B cell (primary cell): ENCODE results near the gene MTHFSD. TPM values are rescaled to one million over a fixed set of nuclear protein-coding genes. Genes with fewer than 3 reads are reported as not detected.

ENCODE experiments used
- ATAC-seq: fragments of 200-7000 bp; cut with Tn5 transposase; one replicate; pipeline ENCODE4 v1.10.0; 2021; ENCODE audit warnings: low read depth, mild to moderate bottlenecking, moderate number of reproducible peaks, moderate library complexity
- CTCF ChIA-PET: fragments of 350-600 bp; sonication (Branson Sonifier 250); formaldehyde crosslinking; loops from one replicate; lab custom pipeline; 2021; ENCODE audit warnings: antibody characterized with exemption, inconsistent platforms; lab: Charles Lee
- POLR2A ChIA-PET: fragments of 350-600 bp; sonication (Branson Sonifier 250); formaldehyde crosslinking; loops from one replicate; lab custom pipeline; 2021; ENCODE audit warnings: antibody characterized with exemption; lab: Charles Lee
- DNase-seq: peaks from one replicate; pipeline ENCODE4 v3.0.0; 2013
- H2AFZ ChIP-seq: 2 replicates; pipeline ENCODE4 v1.6.1; 2012; ENCODE audit warnings: mild to moderate bottlenecking, low read depth, low read length; ENCODE audit not compliant: insufficient read depth, poor library complexity, severe bottlenecking
- H3K27ac ChIP-seq, 2 donors: 1 replicate in 1 of 2; 2 replicates in 1 of 2; pipeline ENCODE4 v1.5.1; 2012 to 2013; ENCODE audit warnings: low read length in 2 of 2, mild to moderate bottlenecking in 2 of 2, moderate library complexity in 1 of 2
- H3K27me3 ChIP-seq, 4 experiments: fragments of 200-600 bp in 1 of 4; sonication (generic) in 1 of 4; replicated peaks in 1 of 4; 1 replicate in 2 of 4; 2 replicates in 2 of 4; pipeline versions ENCODE4 v1.6.1 to v1.7.0; 2013 to 2016; ENCODE audit warnings: low read length in 3 of 4, mild to moderate bottlenecking in 2 of 4, mixed read lengths in 1 of 4, moderate library complexity in 1 of 4; ENCODE audit not compliant: insufficient read depth in 4 of 4, control insufficient read depth in 3 of 4; ENCODE audit errors: control extremely low read depth in 1 of 4
- H3K36me3 ChIP-seq, 2 experiments: replicated peaks in 1 of 2; 1 replicate in 1 of 2; 2 replicates in 1 of 2; pipeline versions ENCODE4 v1.6.1 to v1.7.1; 2013; ENCODE audit warnings: low read length in 1 of 2; ENCODE audit not compliant: insufficient read depth in 2 of 2, control insufficient read depth in 1 of 2; ENCODE audit errors: control extremely low read depth in 1 of 2, extremely low read depth in 1 of 2
- H3K4me1 ChIP-seq, 2 donors: fragments of 200-600 bp in 1 of 2; sonication (generic) in 1 of 2; 1 replicate in 1 of 2; 2 replicates in 1 of 2; pipeline versions ENCODE4 v1.5.1 to v1.6.1; 2013 to 2017; ENCODE audit warnings: low read length in 2 of 2; ENCODE audit not compliant: control insufficient read depth in 2 of 2, insufficient read depth in 2 of 2
- H3K4me2 ChIP-seq: replicated peaks from 2 replicates; pipeline ENCODE3; 2012; ENCODE audit warnings: mild to moderate bottlenecking, low read depth, low read length; ENCODE audit not compliant: poor library complexity, severe bottlenecking
- H3K4me3 ChIP-seq, 5 experiments: fragments of 200-600 bp in 1 of 5; sonication (generic) in 1 of 5; 1 replicate in 3 of 5; 2 replicates in 2 of 5; pipeline versions ENCODE4 v1.5.1 to v1.7.0; 2011 to 2016; ENCODE audit warnings: low read length in 4 of 5, mild to moderate bottlenecking in 4 of 5, low read depth in 2 of 5, control low read depth in 1 of 5, moderate library complexity in 1 of 5; ENCODE audit not compliant: insufficient read depth in 1 of 5; ENCODE audit errors: control extremely low read depth in 1 of 5, extremely low read depth in 1 of 5
- H3K79me2 ChIP-seq: fragments of 200-600 bp; sonication (generic); one replicate; pipeline ENCODE4 v1.6.0; 2016; ENCODE audit warnings: low read length; ENCODE audit not compliant: control insufficient read depth, insufficient read depth
- H3K9ac ChIP-seq: fragments of 200-600 bp; sonication (generic); 2 replicates; pipeline ENCODE4 v1.6.1; 2017; ENCODE audit warnings: mild to moderate bottlenecking, low read length, moderate library complexity
- H3K9me3 ChIP-seq, 3 donors: one replicate each; pipeline versions ENCODE4 v1.6.1 to v1.7.1; 2013; ENCODE audit warnings: low read length in 2 of 3; ENCODE audit not compliant: control insufficient read depth in 2 of 3, insufficient read depth in 1 of 3; ENCODE audit errors: control extremely low read depth in 1 of 3
- H4K20me1 ChIP-seq: 2 replicates; pipeline ENCODE4 v1.6.0; 2012; ENCODE audit warnings: mild to moderate bottlenecking, low read length; ENCODE audit not compliant: insufficient read depth, control insufficient read depth, poor library complexity, severe bottlenecking
- H3K27ac Mint-ChIP-seq: one replicate; pipeline ENCODE4 v1.8.0; 2021; ENCODE audit warnings: mixed read lengths
- H3K27me3 Mint-ChIP-seq: one replicate; pipeline ENCODE4 v1.8.0; 2021; ENCODE audit warnings: mixed read lengths
- H3K4me1 Mint-ChIP-seq: one replicate; pipeline ENCODE4 v1.8.0; 2021; ENCODE audit warnings: mixed read lengths
- H3K4me3 Mint-ChIP-seq: one replicate; pipeline ENCODE4 v1.8.0; 2021; ENCODE audit warnings: mixed read lengths
- H3K9me3 Mint-ChIP-seq: one replicate; pipeline ENCODE4 v1.8.0; 2022; ENCODE audit warnings: mixed read lengths; ENCODE audit not compliant: insufficient read depth
- EZH2 ChIP-seq: IDR thresholded peaks from 2 replicates; pipeline ENCODE4 v1.6.1; 2012; ENCODE audit warnings: borderline replicate concordance, low read depth, mild to moderate bottlenecking, moderate library complexity, low read length; ENCODE audit not compliant: insufficient read depth, poor library complexity, severe bottlenecking
- WGBS: methylation state at CpG from one replicate; pipeline ENCODE4 v1.1.5; 2013; ENCODE audit warnings: missing lambda C conversion rate; ENCODE audit not compliant: insufficient coverage; 5-methylcytosine and 5-hydroxymethylcytosine counted together
- intact Hi-C: fragments of 100-400 bp; cut with micrococcal nuclease; formaldehyde crosslinking; loops from one replicate; pipeline ENCODE4 v1.10.0; 2022
- polyA plus RNA-seq: library from polyadenylated mRNA; depleted of rRNA; stranded (reverse); fragments of >200 nt; gene quantifications from 2 replicates; pipeline ENCODE4 v1.2.3, GENCODE V29; 2012
- total RNA-seq, 2 donors: library from RNA; stranded (reverse); fragments of 120-200 nt in 1 of 2; gene quantifications; 1 replicate in 1 of 2; 2 replicates in 1 of 2; pipeline versions ENCODE4 v1.2.3 to v1.2.4, GENCODE V29; 2013 to 2022
- TF ChIP-seq, protein P1 (sequence below): fragments of 200-600 bp; IDR thresholded peaks from one replicate; pipeline ENCODE4 v1.8.0; 2022; ENCODE audit warnings: antibody characterized with exemption, mild to moderate bottlenecking

MTHFSD gene
- total and polyA plus RNA-seq, 2 donors (not counting 1 experiment from before 2014, with no cell fraction given), result 21.5 to 42.0 TPM

DNA sequence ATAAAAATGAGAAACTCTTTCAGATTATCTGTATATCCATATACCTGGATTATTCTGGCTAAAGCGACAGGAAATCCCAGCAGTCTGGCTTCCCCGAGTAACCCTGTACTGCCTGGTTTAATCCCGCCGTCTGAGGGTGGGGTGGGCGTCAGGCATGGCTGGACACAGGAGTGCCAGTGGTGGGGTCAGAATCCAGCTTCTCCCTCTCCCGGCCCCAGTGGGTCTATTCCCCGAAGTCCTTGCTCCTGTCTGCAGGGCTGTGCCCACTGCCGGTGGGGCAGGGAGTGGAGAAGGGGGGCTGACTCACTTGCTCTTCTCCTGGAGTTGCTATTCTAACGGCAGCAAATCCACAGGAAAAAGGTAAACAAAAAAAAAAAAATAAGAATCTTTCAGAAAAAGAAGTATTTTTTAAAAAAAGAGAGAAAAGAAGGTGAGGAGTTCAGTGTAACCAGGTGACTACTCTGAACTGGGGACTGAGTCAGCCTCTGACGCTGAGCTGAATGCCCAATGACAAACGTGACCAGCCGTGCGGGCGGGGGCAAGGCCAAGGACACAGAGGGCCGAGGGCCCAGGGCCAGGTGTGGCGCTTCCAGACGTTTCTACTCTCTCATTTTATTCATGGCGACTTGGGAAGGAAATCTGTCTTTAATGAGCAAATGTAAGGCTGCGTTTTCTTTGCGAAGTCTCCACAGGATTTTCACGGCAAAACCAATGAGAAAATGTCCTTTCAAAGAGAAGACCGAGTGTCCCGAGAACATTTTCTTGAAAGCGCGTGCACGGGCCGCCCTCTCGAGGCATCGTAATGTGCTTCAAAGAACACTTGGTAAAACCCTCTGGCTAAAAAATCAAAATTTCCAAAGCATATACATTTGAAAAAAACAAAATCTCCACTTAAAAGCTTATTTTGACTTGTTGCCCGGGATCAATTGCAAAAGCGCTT, 24.5 kb downstream of the MTHFSD start:
- no peak overlapping the region for H3K9ac ChIP-seq
- H3K4me2 ChIP-seq, result no peak overlapping the region
- no peak overlapping the region for H2AFZ ChIP-seq
- TF ChIP-seq EZH2, result no peak
- TF ChIP-seq, protein P1, sequence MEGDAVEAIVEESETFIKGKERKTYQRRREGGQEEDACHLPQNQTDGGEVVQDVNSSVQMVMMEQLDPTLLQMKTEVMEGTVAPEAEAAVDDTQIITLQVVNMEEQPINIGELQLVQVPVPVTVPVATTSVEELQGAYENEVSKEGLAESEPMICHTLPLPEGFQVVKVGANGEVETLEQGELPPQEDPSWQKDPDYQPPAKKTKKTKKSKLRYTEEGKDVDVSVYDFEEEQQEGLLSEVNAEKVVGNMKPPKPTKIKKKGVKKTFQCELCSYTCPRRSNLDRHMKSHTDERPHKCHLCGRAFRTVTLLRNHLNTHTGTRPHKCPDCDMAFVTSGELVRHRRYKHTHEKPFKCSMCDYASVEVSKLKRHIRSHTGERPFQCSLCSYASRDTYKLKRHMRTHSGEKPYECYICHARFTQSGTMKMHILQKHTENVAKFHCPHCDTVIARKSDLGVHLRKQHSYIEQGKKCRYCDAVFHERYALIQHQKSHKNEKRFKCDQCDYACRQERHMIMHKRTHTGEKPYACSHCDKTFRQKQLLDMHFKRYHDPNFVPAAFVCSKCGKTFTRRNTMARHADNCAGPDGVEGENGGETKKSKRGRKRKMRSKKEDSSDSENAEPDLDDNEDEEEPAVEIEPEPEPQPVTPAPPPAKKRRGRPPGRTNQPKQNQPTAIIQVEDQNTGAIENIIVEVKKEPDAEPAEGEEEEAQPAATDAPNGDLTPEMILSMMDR, result no peak
- H3K4me1 ChIP-seq, result no peaks in the 10 kb centered on the region
- intact Hi-C loops, result no loop called here
- H3K79me2 ChIP-seq, result no peaks in the 10 kb centered on the region
- peaks cover 0 to 3% of the 10 kb centered on the region in 2 experiments for H3K36me3 ChIP-seq
- no peaks in the 10 kb centered on the region for H3K27me3 Mint-ChIP-seq
- POLR2A ChIA-PET, result no interaction called here
- H3K27ac Mint-ChIP-seq, result no peak overlapping the region
- no peak overlapping the region for H3K27ac ChIP-seq
- H4K20me1 ChIP-seq, result no peaks in the 10 kb centered on the region
- H3K9me3 Mint-ChIP-seq, result no peaks in the 10 kb centered on the region
- no peaks in the 10 kb centered on the region for H3K4me1 Mint-ChIP-seq
- no peaks in the 10 kb centered on the region for H3K27me3 ChIP-seq
- 96% methylated on average over 24 of the region's 31 CpGs for WGBS
- ATAC-seq (no peak), DNase-seq (no peak)
- no peak overlapping the region for H3K4me3 ChIP-seq
- peaks cover 0 to 2% (median 0%) of the 10 kb centered on the region in 3 donors for H3K9me3 ChIP-seq
- CTCF ChIA-PET, result interaction anchor here (1.0 kb wide), 1 partner anchor 12 kb away, joined by 4 read pairs; no protein-coding TSS in a partner anchor
- H3K4me3 Mint-ChIP-seq, result no peak overlapping the region

DNA sequence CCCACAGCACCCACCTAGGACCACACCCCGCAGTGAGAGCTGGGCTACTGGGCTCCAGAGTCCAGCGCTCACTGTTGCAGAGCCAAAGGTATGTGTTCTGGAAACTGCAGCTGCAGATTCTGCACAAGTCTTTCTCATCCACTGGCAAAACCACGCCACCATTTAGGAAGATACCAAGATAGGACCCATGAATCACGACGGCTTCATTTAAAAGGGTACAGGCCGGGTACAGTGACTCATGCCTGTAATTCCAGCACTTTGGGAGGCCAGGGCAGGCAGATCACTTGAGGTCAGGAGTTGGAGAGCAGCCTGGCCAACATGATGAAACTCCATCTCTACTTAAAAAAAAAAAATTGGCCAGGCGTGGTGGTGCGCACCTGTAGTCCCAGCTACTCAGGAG, 25.9 kb downstream of the MTHFSD start:
- ChIA-PET CTCF (no interaction called here), POLR2A (no interaction called here)
- no peaks in the 10 kb centered on the region for H3K27me3 Mint-ChIP-seq

More for the DNA sequence above, 25.9 kb downstream of the MTHFSD start:
- intact Hi-C loops, result no loop called here
- no peaks in the 10 kb centered on the region for H3K4me1 Mint-ChIP-seq
- no peak overlapping the region for H3K4me3 Mint-ChIP-seq
- no peaks in the 10 kb centered on the region for H3K27me3 ChIP-seq
- no peaks in the 10 kb centered on the region for H3K79me2 ChIP-seq
- H3K4me1 ChIP-seq, result no peaks in the 10 kb centered on the region
- H3K36me3 ChIP-seq, result peaks cover 0 to 3% of the 10 kb centered on the region in 2 experiments
- H3K27ac Mint-ChIP-seq, result no peak overlapping the region
- TF ChIP-seq, protein P1, result no peak
- TF ChIP-seq EZH2, result no peak
- H3K9me3 Mint-ChIP-seq, result no peaks in the 10 kb centered on the region
- H3K27ac ChIP-seq, result no peak overlapping the region
- no peak overlapping the region for H3K4me3 ChIP-seq
- DNase-seq, result no peak
- no peaks in the 10 kb centered on the region for H4K20me1 ChIP-seq
- peaks cover 0 to 2% (median 0%) of the 10 kb centered on the region in 3 donors for H3K9me3 ChIP-seq
- ATAC-seq, result no peak
- H3K4me2 ChIP-seq, result no peak overlapping the region
- WGBS, result 90% methylated on average over 8 of the region's 8 CpGs
- no peak overlapping the region for H3K9ac ChIP-seq
- no peak overlapping the region for H2AFZ ChIP-seq
